Peyer's patch (tissue), 4 donors: Measurements from ENCODE around the gene TRAK1.

Experiments
- CTCF ChIP-seq, 6 experiments: fragments of 450-650 bp in 4 of 6; fragments of 200-600 bp in 2 of 6; sonication (generic) in 1 of 6; IDR thresholded peaks; one replicate each; pipeline ENCODE4 v1.5.1; 2017 to 2019; ENCODE audit warnings: antibody characterized with exemption in 6 of 6, mild to moderate bottlenecking in 3 of 6, moderate library complexity in 1 of 6
- POLR2A ChIP-seq, 2 donors: fragments of 450-650 bp; IDR thresholded peaks; one replicate each; pipeline ENCODE4 v1.5.1; 2017; ENCODE audit warnings: antibody characterized with exemption in 2 of 2, mild to moderate bottlenecking in 2 of 2, moderate library complexity in 2 of 2

DNA sequence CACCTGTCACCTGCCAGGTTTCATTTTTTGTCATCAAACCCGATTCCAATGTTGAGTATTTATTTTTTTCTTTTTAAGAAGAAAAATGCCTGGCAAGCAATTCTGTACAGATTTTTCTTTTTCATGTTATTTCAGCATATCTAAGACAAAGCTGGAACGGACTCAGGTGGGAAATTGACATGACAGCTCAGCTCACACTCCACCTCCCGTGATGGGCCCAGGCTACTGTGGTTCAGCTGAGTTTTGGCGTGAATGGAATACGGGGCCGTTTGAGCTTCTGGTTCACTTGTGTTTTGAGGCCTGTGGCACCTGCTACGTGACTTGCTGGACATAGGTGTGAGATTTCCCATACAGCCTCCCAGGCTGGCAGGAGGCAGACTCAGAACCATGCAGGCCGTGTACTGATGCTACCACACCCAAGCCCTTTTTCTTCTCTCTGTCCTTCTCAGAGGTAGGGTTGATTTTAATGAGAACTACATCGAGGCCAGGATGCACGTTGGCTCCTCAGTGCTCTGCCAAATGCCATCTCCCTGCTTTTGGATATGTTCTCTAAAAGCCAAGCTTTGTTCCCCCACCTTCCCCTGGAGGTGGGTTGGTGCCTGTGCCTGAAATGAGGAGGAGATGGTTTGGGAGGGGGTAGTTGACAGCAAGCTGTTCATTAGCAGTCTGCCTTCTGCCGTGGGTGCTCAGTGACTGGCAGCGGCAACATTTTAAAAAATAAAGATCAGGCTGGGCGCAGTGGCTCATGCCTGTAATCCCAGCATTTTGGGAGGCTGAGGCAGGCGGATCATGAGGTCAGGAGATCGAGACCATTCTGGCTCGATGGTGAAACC is 48.7 kb downstream of the TRAK1 start:
- TF ChIP-seq CTCF (IDR thresholded peaks at IDR 0.05): no peak
- TF ChIP-seq POLR2A (IDR thresholded peaks at IDR 0.05): no peak
